ENCODE data around the gene C2CD4C.
A peak's percentile ranks its signal among the peaks of the same experiment; 100 is the strongest.
"Not testable (repeated sequence)": the region's sequence is repeated elsewhere in the genome, so short reads cannot be mapped to it uniquely, and the experiment has no call there.

Gene C2CD4C

GRCh38 chr19:413756-414420 is 4.9 kb upstream of the C2CD4C start:
- DNase-seq: no peak

- no peak for DNase-seq
Measured at GRCh38 chr19:412356-413355, 3.7 kb upstream of the C2CD4C start.

- no peak for DNase-seq
Measured at GRCh38 chr19:411723-412355, 2.9 kb upstream of the C2CD4C start.

- not testable (repeated sequence) for DNase-seq
Measured at GRCh38 chr19:411121-411722, 2.3 kb upstream of the C2CD4C start.

GRCh38 chr19:410243-410781 is 1.4 kb upstream of the C2CD4C start:
- peak in 1 of 5 donors; percentile 8 for DNase-seq

- no peak for DNase-seq
Measured at GRCh38 chr19:409516-410242, 732 bp upstream of the C2CD4C start.

- DNase-seq: peak in 1 of 5 donors; percentile 12
Measured at GRCh38 chr19:408441-408901, 476 bp downstream of the C2CD4C start.

- no peak for DNase-seq
Measured at GRCh38 chr19:407511-408440, 1.2 kb downstream of the C2CD4C start.

- no peak for DNase-seq
Measured at GRCh38 chr19:406971-407510, 1.9 kb downstream of the C2CD4C start.

- DNase-seq: no peak
Measured at GRCh38 chr19:406135-406781, 2.7 kb downstream of the C2CD4C start.

- no peak for DNase-seq
Measured at GRCh38 chr19:405121-405965, 3.6 kb downstream of the C2CD4C start.

- DNase-seq: peak in 1 of 5 donors; percentile 6
Measured at GRCh38 chr19:403221-404027, 5.5 kb downstream of the C2CD4C start.

- no peak for DNase-seq
Measured at GRCh38 chr19:402786-403185, 6.2 kb downstream of the C2CD4C start.

GRCh38 chr19:401866-402511 is 7.0 kb downstream of the C2CD4C start:
- no peak for DNase-seq

GRCh38 chr19:400976-401865 is 7.7 kb downstream of the C2CD4C start:
- DNase-seq: peak in 1 of 5 donors; percentile 9

GRCh38 chr19:399370-399769 is 9.6 kb downstream of the C2CD4C start:
- peak in 1 of 5 donors; percentile 6 for DNase-seq
